ENCODE measurements around the gene EEFSEC. TPM values are rescaled to one million over a fixed set of nuclear protein-coding genes. Genes with fewer than 3 reads are reported as not detected.

Gene EEFSEC
- total RNA-seq, 1 experiment from 2014 or later, result 15.4 TPM

- peak overlapping the region; percentile 90 for H3K27ac ChIP-seq (ENCODE audit: low read length)
- TF ChIP-seq SIN3A (IDR thresholded peaks at IDR 0.05; ENCODE audit: borderline replicate concordance, insufficient read depth, low read depth, low read length) (no peak), TCF7L2 (IDR thresholded peaks at IDR 0.05; ENCODE audit: low read depth, low read length) (peak; percentile 81), REST (IDR thresholded peaks at IDR 0.05; ENCODE audit: insufficient read depth in 1 of 2, low read depth in 2 of 2, low read length in 1 of 2) (no peak), CTCF (IDR thresholded peaks at IDR 0.05) (no peak), POLR2AphosphoS5 (IDR thresholded peaks at IDR 0.05; ENCODE audit: low read depth, low read length) (peak; percentile 53; the same call in 1 of the 2 replicates)
- BruUV-seq (replicated peaks), result no TSS peak
- no peaks in the 10 kb centered on the region for H3K9me3 ChIP-seq (ENCODE audit: control insufficient read depth, insufficient read depth, low read depth, low read length)
- ATAC-seq (peak; percentile 59), DNase-seq (ENCODE audit: low read depth, low spot score) (no peak)
- in situ Hi-C loops (cut with HindIII; ENCODE audit: low pct_unique_long_range_greater_than_20kb, low sequenced_read_pairs) (no loop called here), intact Hi-C loops (cut with micrococcal nuclease; ENCODE audit: unreplicated experiment) (no loop called here)
- no peaks in the 10 kb centered on the region for H3K36me3 ChIP-seq (ENCODE audit: control insufficient read depth, insufficient read depth, low read length)
- H3K4me3 ChIP-seq (ENCODE audit: low read depth in 2 of 2, low read length in 2 of 2), result no peak overlapping the region
- no peaks in the 10 kb centered on the region for H3K27me3 ChIP-seq (ENCODE audit: control insufficient read depth, insufficient read depth, low read length)
- peaks cover 51% of the 10 kb centered on the region for H3K4me1 ChIP-seq (ENCODE audit: control insufficient read depth, insufficient read depth, low read length)
- ChIA-PET POLR2A (no interaction called here), CTCF (no interaction called here)
Measured at GRCh38 chr3:128385080-128385832, 232.0 kb downstream of the EEFSEC start.

- Histone ChIP-seq H3K27ac (ENCODE audit: low read length) (peak overlapping the region; percentile 66; the same call in 1 of the 2 replicates), H3K9me3 (ENCODE audit: control insufficient read depth, insufficient read depth, low read depth, low read length) (no peaks in the 10 kb centered on the region), H3K27me3 (ENCODE audit: control insufficient read depth, insufficient read depth, low read length) (no peaks in the 10 kb centered on the region), H3K36me3 (ENCODE audit: control insufficient read depth, insufficient read depth, low read length) (no peaks in the 10 kb centered on the region), H3K4me1 (ENCODE audit: control insufficient read depth, insufficient read depth, low read length) (peaks cover 21% of the 10 kb centered on the region), H3K4me3 (ENCODE audit: low read depth in 2 of 2, low read length in 2 of 2) (no peak overlapping the region)
- no TSS peak for BruUV-seq (replicated peaks)
- intact Hi-C loops (cut with micrococcal nuclease; ENCODE audit: unreplicated experiment), result no loop called here
- TF ChIP-seq REST (IDR thresholded peaks at IDR 0.05; ENCODE audit: insufficient read depth in 1 of 2, low read depth in 2 of 2, low read length in 1 of 2) (no peak), CTCF (IDR thresholded peaks at IDR 0.05) (no peak), TCF7L2 (IDR thresholded peaks at IDR 0.05; ENCODE audit: low read depth, low read length) (no peak), POLR2AphosphoS5 (IDR thresholded peaks at IDR 0.05; ENCODE audit: low read depth, low read length) (no peak), SIN3A (IDR thresholded peaks at IDR 0.05; ENCODE audit: borderline replicate concordance, insufficient read depth, low read depth, low read length) (no peak)
- in situ Hi-C loops (cut with HindIII; ENCODE audit: low pct_unique_long_range_greater_than_20kb, low sequenced_read_pairs), result no loop called here
- CTCF ChIA-PET, result no interaction called here
- DNase-seq (ENCODE audit: low read depth, low spot score), result no peak
- POLR2A ChIA-PET, result no interaction called here
- no peak for ATAC-seq
Measured at GRCh38 chr3:128388932-128389331, 235.7 kb downstream of the EEFSEC start.

All from Panc1 (cell line).